NCI-H1694 treated with DMSO at 0.1 percent for 48 hours (cell line): ENCODE measurements around the gene CCDC8.
A peak's percentile ranks its signal among the peaks of the same experiment; 100 is the strongest.
"Not testable (repeated sequence)": the region's sequence is repeated elsewhere in the genome, so short reads cannot be mapped to it uniquely, and the experiment has no call there.

Experiments used
- DNase-seq: peaks from one replicate; lab custom pipeline; 2025; lab: John Stamatoyannopoulos, UW

The CCDC8 gene

GRCh38 chr19:46380690-46381089, 32.7 kb downstream of the CCDC8 start:
- DNase-seq, result no peak

GRCh38 chr19:46378268-46378667, 35.1 kb downstream of the CCDC8 start:
- peak; percentile 44 for DNase-seq

GRCh38 chr19:46376241-46377153, 36.9 kb downstream of the CCDC8 start:
- no peak for DNase-seq

- DNase-seq, result not testable (repeated sequence)
Measured at GRCh38 chr19:46375476-46376067, 37.8 kb downstream of the CCDC8 start.

- no peak for DNase-seq
Measured at GRCh38 chr19:46374536-46375475, 38.6 kb downstream of the CCDC8 start.

- DNase-seq, result peak; percentile 96
Measured at GRCh38 chr19:46373491-46374359, 39.6 kb downstream of the CCDC8 start.

GRCh38 chr19:46372901-46373490, 40.4 kb downstream of the CCDC8 start:
- peak; percentile 53 for DNase-seq

GRCh38 chr19:46371371-46371901, 41.9 kb downstream of the CCDC8 start:
- no peak for DNase-seq

GRCh38 chr19:46369817-46370216, 43.5 kb downstream of the CCDC8 start:
- no peak for DNase-seq

GRCh38 chr19:46368116-46368515, 45.2 kb downstream of the CCDC8 start:
- no peak for DNase-seq

GRCh38 chr19:46367426-46367825, 45.9 kb downstream of the CCDC8 start:
- DNase-seq, result no peak

GRCh38 chr19:46366620-46367292, 46.6 kb downstream of the CCDC8 start:
- peak; percentile 83 for DNase-seq

- no peak for DNase-seq
Measured at GRCh38 chr19:46365561-46365960, 47.8 kb downstream of the CCDC8 start.

- DNase-seq, result no peak
Measured at GRCh38 chr19:46364359-46364758, 49.0 kb downstream of the CCDC8 start.

GRCh38 chr19:46361915-46362314, 51.4 kb downstream of the CCDC8 start:
- DNase-seq, result no peak
